Stimulated activated CD8-positive, alpha-beta memory T cell treated with anti-CD3 and anti-CD28 coated beads, Interleukin-15, amount 100 ng/mL, for 4 hours (primary cell): ENCODE measurements around the gene MYOT.

Source experiments
- DNase-seq, 2 donors: peaks; one replicate each; pipeline ENCODE4 v3.0.0-alpha.2; 2020; ENCODE audit warnings: low read depth in 2 of 2

MYOT gene

DNA sequence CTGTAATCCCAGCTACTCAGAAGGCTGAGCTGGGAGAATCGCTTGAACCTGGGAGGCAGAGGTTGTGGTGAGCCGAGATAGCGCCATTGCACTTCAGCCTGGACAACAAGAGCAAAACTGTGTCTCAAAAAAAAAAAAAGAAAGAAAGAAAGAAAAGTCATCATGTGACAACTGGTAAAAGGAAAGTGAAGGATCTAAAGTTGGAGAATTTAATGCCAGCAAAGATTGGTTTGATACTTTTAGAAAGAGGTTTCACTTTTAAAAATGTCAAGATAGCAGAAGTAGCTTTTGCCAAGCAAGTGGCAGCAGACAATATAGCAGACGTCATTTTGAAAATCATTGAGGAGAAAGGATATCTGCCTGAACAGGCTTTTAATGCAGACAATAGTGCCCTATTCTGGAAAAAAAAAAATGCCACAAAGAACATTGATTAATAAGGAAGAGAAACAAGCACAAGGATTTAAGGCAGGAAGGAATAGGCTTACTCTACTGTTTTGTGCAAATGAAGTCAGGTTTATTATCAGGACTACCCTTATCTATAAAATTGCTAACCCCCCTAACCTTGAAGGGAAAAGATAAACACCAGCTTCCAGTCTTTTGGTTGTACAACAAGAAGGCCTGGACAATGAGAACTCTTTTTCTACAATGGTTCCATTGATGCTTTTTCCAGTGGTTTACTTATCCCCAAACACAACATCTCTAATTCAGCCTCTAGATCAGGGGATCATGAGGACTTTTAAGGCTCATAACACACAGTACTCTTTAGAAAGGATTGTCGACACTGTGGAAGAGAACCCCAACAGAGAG lies 33.6 kb downstream of the MYOT start:
- DNase-seq = no peak

DNA sequence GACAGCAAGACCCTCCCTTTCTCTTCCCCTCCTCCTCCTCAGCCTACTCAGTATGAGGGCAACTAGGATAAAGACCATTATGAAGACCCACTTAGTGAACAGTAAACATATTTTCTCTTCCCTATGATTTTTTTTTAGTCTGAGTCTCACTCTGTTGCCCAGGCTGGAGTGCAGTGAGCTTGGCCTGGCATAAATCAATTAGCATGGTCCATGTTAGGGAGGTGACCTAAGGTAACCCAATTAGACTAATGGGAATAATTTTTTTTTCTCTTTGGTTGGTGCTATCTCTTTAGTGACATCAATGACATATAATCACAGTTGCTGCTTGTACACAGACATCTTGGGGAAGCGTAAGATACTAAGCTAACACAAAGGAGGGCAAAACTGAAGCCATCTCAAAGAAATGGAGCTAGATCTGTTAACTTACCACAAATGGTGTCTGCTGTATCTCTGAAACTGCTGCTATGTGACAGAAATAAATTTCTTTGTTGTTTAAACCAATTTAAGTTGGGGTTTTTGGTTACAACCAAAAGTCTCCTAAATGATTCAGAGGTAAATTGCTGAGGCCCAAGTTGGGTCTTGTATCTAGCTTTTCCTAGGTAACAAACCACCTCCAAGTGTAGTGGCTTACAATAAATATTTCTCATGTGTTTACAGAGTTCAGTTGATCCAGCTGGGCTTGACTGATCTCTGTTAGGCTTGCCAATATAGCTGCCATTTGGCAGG lies 34.9 kb downstream of the MYOT start:
- no peak for DNase-seq

DNA sequence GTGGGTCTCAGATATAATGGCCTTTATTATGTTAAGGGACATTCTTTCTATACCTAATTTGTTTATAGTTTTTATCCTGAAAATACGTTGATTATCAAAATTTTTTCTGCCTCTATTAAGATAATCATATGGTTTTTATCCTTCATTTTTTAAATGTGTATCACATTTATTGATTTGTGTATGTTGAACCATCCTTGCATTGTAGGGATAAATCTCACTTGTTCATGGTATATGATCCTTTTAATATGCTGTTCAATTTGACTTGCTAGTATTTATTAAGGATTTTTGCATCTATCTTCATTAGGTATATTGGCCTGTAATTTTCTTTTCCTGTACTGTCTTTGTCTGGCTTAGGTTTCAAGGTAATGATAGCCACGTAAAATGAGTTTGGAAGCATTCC lies 47.1 kb downstream of the MYOT start:
- no peak for DNase-seq

DNA sequence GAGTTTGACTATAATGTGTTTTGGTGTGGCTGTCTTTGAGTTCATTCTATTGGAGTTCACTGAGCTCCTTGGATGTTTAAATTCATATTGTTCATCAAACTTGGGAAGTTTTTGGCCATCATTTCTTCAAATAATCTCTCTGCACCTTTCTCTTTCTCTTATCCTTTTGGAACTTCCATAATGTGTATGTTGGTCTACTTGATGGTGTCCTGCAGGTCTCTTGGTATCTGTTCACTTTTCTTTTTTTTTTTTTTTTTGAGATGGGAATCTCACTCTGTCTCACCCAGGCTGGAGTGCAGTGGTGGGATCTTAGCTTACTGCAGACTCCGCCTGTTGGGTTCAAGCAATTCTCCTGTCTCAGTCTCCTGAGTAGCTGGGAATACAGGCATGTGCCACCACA lies 49.3 kb downstream of the MYOT start:
- DNase-seq = no peak

DNA sequence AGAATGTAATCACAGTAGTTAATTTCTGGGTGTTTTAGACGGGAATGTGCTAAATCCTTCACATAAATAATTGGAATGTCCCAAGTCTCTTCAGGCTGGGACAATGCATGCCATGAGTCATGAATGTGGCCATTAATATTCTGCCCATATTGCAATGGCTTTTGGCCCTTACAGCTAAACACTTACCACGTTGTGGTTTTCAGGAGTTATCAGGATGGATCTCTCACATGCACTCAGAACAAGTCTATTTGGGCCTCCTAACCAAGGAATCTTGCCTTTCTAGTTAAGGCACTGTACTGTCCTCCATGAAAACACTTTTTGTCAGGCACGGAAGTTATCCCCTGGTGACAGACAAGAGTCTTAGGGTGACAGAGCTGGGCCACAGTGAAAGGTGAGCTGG lies 54.3 kb downstream of the MYOT start:
- no peak for DNase-seq

DNA sequence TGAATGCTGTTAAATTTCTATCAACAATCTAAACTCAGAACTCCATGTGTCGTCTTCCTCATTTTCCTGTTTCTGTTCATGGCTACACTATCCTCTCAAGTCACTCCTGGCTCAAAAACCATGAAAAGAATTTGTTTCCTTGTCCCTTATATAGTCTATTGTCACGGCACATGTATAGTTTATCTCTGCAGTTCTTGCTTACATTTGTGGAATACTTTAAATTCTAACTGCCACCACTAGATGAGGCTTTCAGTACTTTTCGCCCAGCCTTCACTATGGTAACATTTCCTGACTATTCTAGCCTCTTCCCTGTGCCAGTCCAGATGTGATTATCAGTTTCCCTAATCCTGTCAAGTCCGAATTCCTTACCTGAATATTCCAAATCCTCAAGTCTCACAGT lies 56.2 kb downstream of the MYOT start:
- DNase-seq = no peak

DNA sequence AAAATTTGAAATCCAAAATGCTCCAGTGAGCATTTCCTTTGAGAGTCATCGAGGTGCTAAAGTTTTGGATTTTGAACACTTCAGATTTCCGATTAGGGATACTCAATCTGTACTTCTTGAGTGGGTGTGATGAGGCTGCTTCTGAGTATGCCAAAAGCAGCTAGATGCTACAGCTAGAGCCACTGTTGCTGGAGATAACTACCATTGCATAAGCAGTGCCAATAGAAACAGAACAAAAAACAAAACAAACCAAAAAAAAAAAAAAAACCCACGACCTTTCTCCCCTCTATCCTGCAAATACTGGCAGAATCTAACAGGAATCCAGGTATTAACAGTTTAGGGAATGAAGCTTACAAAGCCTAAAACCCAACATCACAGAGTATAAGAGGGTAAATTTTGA lies 65.1 kb downstream of the MYOT start:
- DNase-seq = no peak

DNA sequence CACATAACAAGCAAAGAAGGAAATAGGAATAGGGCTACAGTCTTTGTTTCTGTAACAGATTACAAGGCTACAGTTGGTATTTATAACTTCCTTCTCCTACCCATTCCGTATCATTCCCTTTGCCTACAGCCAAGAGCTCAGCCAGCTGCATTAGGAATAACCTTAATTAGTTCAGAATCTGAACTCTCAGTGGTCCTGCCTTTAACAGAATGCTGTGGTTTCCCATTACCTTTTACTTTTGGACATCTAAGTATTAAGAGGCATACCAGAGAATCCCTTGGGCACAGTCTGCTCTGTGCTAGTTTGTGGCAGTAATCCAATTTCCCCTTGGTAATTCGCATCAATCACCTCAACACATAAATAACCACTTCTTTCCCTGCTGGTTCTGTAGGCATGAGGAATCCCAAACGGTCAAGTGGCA lies 65.8 kb downstream of the MYOT start:
- DNase-seq = no peak

DNA sequence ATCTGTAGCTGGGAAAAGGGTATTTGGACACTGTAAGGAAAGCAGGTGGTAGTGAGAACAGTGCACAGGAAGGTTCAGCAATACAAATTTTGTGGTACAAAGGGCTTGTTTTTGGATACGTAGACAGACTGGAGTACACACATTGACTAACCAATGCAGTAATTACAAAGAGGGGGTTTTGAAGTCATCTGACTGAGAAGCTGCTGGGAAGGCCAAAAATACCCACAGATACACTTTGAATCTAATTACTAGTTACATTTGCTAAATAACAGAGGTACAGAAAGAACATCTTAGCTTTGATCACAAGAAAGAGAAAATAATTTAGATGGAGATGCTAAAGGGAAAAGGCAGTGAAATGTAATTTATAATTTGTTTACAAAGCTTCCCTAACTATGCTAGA lies 67.5 kb downstream of the MYOT start:
- no peak for DNase-seq

DNA sequence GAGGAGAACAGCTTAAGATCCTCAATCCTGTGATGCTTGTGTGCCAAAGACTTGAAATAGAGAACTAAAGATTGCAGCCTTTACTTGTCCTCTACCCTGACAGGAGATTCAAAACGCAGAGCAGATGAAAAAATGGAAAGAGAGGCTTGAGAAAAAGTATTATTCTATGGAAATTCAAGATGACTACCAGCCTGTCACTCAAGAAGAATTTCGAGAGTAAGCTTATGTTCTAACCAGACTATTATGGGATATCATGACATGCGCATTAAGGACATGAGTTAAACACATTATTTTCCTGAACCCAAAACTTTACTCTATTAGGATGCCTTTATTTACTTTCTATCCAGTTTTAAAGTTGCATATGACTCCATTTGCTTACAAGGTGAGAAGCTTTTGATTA lies 68.0 kb downstream of the MYOT start:
- DNase-seq = no peak
